ENCODE data around the gene SCAI.

Gene SCAI

GRCh38 chr9:125150349-125151245 lies 7.3 kb upstream of the SCAI start:
- no peak for ATAC-seq (ENCODE audit: low read depth)

DNA sequence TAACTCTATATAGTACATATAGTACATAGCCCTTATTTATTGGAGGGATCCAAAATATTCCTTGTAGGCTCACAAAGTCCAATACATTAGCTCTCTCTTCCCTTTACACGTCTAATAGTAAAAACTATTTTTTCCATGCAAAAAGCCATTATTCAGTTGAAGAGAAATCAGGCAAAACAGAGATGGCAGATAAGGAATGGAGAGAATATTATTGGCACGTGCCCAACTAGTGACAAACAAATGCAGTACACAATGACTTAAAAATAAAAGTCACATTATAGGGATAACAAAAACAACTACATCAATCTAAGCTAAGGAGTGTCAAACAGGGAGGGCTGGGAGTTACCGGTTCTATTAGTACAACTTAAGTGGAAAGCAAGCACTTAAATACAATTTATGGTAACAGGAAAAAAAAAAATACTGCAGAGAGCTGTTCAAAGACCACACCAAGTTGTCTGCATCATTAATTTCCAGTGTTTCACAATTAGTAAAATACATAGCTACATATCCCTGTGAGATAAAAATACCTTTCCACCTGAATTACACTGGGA lies 4.1 kb upstream of the SCAI start:
- no peaks in the 10 kb centered on the region for H3K4me1 ChIP-seq (ENCODE audit: insufficient read depth, poor library complexity, severe bottlenecking)
- no peaks in the 10 kb centered on the region for H3K27me3 ChIP-seq (ENCODE audit: insufficient read depth, poor library complexity, severe bottlenecking)
- no peaks in the 10 kb centered on the region for H3K9me3 ChIP-seq (ENCODE audit: severe bottlenecking)
- ATAC-seq (ENCODE audit: low read depth) (no peak), DNase-seq (ENCODE audit: low spot score) (no peak)
- H3K4me3 ChIP-seq (ENCODE audit: severe bottlenecking), result no peak overlapping the region
- no peak overlapping the region for H3K27ac ChIP-seq (ENCODE audit: poor library complexity, severe bottlenecking)
- peaks cover 20% of the 10 kb centered on the region for H3K36me3 ChIP-seq (ENCODE audit: low read depth)
- TF ChIP-seq, protein P1, sequence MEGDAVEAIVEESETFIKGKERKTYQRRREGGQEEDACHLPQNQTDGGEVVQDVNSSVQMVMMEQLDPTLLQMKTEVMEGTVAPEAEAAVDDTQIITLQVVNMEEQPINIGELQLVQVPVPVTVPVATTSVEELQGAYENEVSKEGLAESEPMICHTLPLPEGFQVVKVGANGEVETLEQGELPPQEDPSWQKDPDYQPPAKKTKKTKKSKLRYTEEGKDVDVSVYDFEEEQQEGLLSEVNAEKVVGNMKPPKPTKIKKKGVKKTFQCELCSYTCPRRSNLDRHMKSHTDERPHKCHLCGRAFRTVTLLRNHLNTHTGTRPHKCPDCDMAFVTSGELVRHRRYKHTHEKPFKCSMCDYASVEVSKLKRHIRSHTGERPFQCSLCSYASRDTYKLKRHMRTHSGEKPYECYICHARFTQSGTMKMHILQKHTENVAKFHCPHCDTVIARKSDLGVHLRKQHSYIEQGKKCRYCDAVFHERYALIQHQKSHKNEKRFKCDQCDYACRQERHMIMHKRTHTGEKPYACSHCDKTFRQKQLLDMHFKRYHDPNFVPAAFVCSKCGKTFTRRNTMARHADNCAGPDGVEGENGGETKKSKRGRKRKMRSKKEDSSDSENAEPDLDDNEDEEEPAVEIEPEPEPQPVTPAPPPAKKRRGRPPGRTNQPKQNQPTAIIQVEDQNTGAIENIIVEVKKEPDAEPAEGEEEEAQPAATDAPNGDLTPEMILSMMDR (IDR thresholded peaks at IDR 0.05; ENCODE audit: poor library complexity, severe bottlenecking), result no peak

More at GRCh38 chr9:125150349-125151245, 7.3 kb upstream of the SCAI start:
- Histone ChIP-seq H3K36me3 (ENCODE audit: low read depth) (peaks cover 41% of the 10 kb centered on the region), H3K4me3 (ENCODE audit: severe bottlenecking) (no peak overlapping the region), H3K4me1 (ENCODE audit: insufficient read depth, poor library complexity, severe bottlenecking) (no peaks in the 10 kb centered on the region), H3K9me3 (ENCODE audit: severe bottlenecking) (no peaks in the 10 kb centered on the region), H3K27ac (ENCODE audit: poor library complexity, severe bottlenecking) (no peak overlapping the region), H3K27me3 (ENCODE audit: insufficient read depth, poor library complexity, severe bottlenecking) (no peaks in the 10 kb centered on the region)
- DNase-seq (ENCODE audit: low spot score), result no peak
- TF ChIP-seq, protein P1 (IDR thresholded peaks at IDR 0.05; ENCODE audit: poor library complexity, severe bottlenecking), result no peak

DNA sequence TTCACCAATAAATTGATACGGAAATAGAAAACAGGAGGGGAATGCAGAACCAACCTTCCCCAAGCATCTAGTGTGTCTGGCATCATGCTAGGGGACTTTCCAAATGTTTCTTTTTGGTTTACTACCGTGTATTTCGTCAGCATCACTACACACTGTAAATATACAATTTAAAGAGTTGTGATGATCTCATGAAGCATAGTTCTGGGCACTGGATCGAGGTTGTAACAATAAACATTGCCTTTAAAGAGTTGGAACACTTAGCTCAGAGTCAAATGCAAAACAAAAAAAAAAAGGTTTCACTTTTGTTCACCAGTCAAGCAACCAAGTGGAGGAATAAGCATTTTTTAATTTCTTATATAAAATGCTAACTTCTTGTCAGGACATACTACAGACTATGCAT lies 2.9 kb upstream of the SCAI start:
- H3K4me3 ChIP-seq (ENCODE audit: severe bottlenecking), result no peak overlapping the region
- no peaks in the 10 kb centered on the region for H3K9me3 ChIP-seq (ENCODE audit: severe bottlenecking)
- TF ChIP-seq, protein P1 (IDR thresholded peaks at IDR 0.05; ENCODE audit: poor library complexity, severe bottlenecking), result no peak
- DNase-seq (ENCODE audit: low spot score) (no peak), ATAC-seq (ENCODE audit: low read depth) (no peak)
- H3K4me1 ChIP-seq (ENCODE audit: insufficient read depth, poor library complexity, severe bottlenecking), result no peaks in the 10 kb centered on the region
- H3K36me3 ChIP-seq (ENCODE audit: low read depth), result peaks cover 23% of the 10 kb centered on the region
- H3K27me3 ChIP-seq (ENCODE audit: insufficient read depth, poor library complexity, severe bottlenecking), result no peaks in the 10 kb centered on the region
- no peak overlapping the region for H3K27ac ChIP-seq (ENCODE audit: poor library complexity, severe bottlenecking)

GRCh38 chr9:125145425-125145824 lies 2.1 kb upstream of the SCAI start:
- no peaks in the 10 kb centered on the region for H3K27me3 ChIP-seq (ENCODE audit: insufficient read depth, poor library complexity, severe bottlenecking)
- no peaks in the 10 kb centered on the region for H3K9me3 ChIP-seq (ENCODE audit: severe bottlenecking)
- H3K4me3 ChIP-seq (ENCODE audit: severe bottlenecking), result no peak overlapping the region
- H3K36me3 ChIP-seq (ENCODE audit: low read depth), result peaks cover 21% of the 10 kb centered on the region
- ATAC-seq (ENCODE audit: low read depth) (no peak), DNase-seq (ENCODE audit: low spot score) (no peak)
- TF ChIP-seq, protein P1 (IDR thresholded peaks at IDR 0.05; ENCODE audit: poor library complexity, severe bottlenecking), result no peak
- no peaks in the 10 kb centered on the region for H3K4me1 ChIP-seq (ENCODE audit: insufficient read depth, poor library complexity, severe bottlenecking)
- H3K27ac ChIP-seq (ENCODE audit: poor library complexity, severe bottlenecking), result no peak overlapping the region

Measured in RWPE2 (cell line).